MCF 10A (cell line): ENCODE measurements around the gene GABRG3. TPM values are rescaled to one million over a fixed set of nuclear protein-coding genes. Genes with fewer than 3 reads are reported as not detected.

ENCODE experiments used
- BruUV-seq: library from RNA; stranded (reverse); fragments of 400-500 nt; replicated peaks from 2 replicates; lab custom pipeline; 2021; lab: Mats Ljungman, UMichigan
- CTCF ChIA-PET: fragments of 300-600 bp; sonication (Branson Sonifier 250); formaldehyde crosslinking; extraction: SDS; loops from one replicate; lab custom pipeline; 2021; ENCODE audit warnings: antibody characterized with exemption, inconsistent platforms; lab: Yijun Ruan, JAX
- POLR2A ChIA-PET: fragments of 300-600, 350-650 bp; sonication (Branson Sonifier 250); formaldehyde crosslinking; extraction: SDS; loops from one replicate; lab custom pipeline; 2020; ENCODE audit warnings: antibody characterized with exemption, inconsistent platforms; lab: Yijun Ruan, JAX
- DNase-seq: peaks from one replicate; pipeline ENCODE4 v3.0.0-alpha.2; 2018; ENCODE audit not compliant: unreplicated experiment
- H3K27ac Mint-ChIP-seq: one replicate; pipeline ENCODE4 v1.8.0; 2022; ENCODE audit warnings: mild to moderate bottlenecking, low read depth, mixed read lengths; ENCODE audit not compliant: unreplicated experiment
- H3K27me3 Mint-ChIP-seq: one replicate; pipeline ENCODE4 v1.8.0; 2022; ENCODE audit warnings: mixed read lengths; ENCODE audit not compliant: insufficient read depth, unreplicated experiment
- H3K36me3 Mint-ChIP-seq: one replicate; pipeline ENCODE4 v1.8.0; 2022; ENCODE audit warnings: mild to moderate bottlenecking, moderate library complexity, mixed read lengths; ENCODE audit not compliant: insufficient read depth, unreplicated experiment
- H3K4me1 Mint-ChIP-seq: one replicate; pipeline ENCODE4 v1.8.0; 2022; ENCODE audit warnings: mixed read lengths; ENCODE audit not compliant: insufficient read depth, unreplicated experiment
- H3K4me3 Mint-ChIP-seq: one replicate; pipeline ENCODE4 v1.8.0; 2022; ENCODE audit warnings: mild to moderate bottlenecking, moderate library complexity, mixed read lengths; ENCODE audit not compliant: unreplicated experiment
- H3K9me3 Mint-ChIP-seq: one replicate; pipeline ENCODE4 v1.8.0; 2022; ENCODE audit warnings: mixed read lengths; ENCODE audit not compliant: unreplicated experiment
- CTCF ChIP-seq: fragments of 200-600 bp; IDR thresholded peaks from one replicate; pipeline ENCODE4 v1.8.0; 2022; ENCODE audit warnings: antibody characterized with exemption, mild to moderate bottlenecking; ENCODE audit not compliant: unreplicated experiment
- intact Hi-C: fragments of 100-400 bp; cut with micrococcal nuclease; formaldehyde crosslinking; loops from 2 replicates; pipeline ENCODE4 v1.14.1; 2022
- total RNA-seq: library from RNA; stranded (reverse); gene quantifications from 2 replicates; pipeline ENCODE4 v1.2.3, GENCODE V29; 2022

Gene GABRG3
- total RNA-seq, 1 experiment from 2014 or later = not detected

DNA sequence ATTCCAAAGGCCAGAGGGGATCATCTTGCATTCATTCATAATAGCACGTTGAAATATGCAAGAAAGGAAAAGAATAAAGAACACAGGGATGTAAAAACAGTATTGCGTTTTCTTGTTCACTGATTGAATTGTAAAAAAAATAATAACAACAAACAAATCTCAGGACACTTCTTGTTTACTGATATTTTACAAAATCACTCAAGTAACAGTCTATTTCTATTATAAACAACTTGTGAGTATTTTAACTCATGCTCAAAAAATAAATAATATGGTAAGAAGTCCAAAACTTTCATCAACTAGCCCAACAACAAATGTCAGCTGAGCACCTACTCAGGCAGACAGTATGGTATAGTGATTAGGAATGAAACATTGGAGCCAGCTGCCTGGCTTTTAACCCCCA is 2.2 kb upstream of the GABRG3 start:
- Mint-ChIP-seq H3K27ac (no peak overlapping the region), H3K4me3 (no peak overlapping the region), H3K36me3 (no peaks in the 10 kb centered on the region), H3K9me3 (peaks cover 22% of the 10 kb centered on the region), H3K4me1 (no peaks in the 10 kb centered on the region), H3K27me3 (no peaks in the 10 kb centered on the region)
- intact Hi-C loops = no loop called here
- ChIA-PET CTCF (interaction anchor here (0.6 kb wide), 1 partner anchor 1431 kb away, joined by 3 read pairs; no protein-coding TSS in a partner anchor), POLR2A (no interaction called here)
- no peak for DNase-seq
- no peak for TF ChIP-seq CTCF
- BruUV-seq = no TSS peak

DNA sequence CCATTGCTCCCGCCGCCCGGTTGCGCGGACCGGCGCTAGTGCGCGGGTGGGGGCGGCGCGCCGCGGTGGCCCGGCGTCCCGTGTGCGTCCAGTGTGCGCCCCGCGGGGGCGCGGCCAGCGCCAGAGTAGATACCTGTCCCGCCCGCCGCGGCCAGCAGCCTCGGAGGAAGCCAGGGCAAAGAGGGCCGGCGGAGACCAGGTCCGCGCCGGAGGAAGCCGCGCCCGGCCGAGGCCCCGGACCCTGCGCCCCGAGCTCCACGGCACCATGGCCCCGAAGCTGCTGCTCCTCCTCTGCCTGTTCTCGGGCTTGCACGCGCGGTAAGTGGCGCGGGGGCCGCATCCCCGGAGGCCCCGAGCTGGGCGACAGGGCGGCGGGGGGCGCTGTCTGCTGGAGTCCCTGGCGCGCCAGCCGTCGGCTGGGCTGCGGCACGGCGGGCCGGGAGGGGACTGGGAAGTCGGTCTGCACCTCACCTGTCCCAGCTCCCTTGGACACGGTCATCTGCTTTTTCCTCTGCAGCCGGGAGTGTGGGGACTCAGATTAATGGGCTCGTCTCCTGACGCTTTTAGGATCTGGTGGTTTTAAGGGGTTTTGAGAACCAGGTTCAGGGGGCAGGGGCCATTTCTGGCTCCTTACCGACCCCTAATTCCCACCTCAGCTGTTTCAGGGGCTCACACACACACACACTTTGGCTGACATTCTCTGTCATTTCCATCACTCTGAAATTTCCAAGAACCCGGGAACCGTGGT is 464 bp downstream of the GABRG3 start:
- TF ChIP-seq CTCF = no peak
- no peak overlapping the region for H3K4me3 Mint-ChIP-seq
- H3K36me3 Mint-ChIP-seq = no peaks in the 10 kb centered on the region
- H3K27ac Mint-ChIP-seq = no peak overlapping the region
- peaks cover 13% of the 10 kb centered on the region for H3K9me3 Mint-ChIP-seq
- intact Hi-C loops = no loop called here
- BruUV-seq = no TSS peak
- no peak for DNase-seq
- H3K4me1 Mint-ChIP-seq = no peaks in the 10 kb centered on the region
- POLR2A ChIA-PET = no interaction called here
- no peaks in the 10 kb centered on the region for H3K27me3 Mint-ChIP-seq
- CTCF ChIA-PET = interaction anchor here (0.6 kb wide), 1 partner anchor 1424 kb away, joined by 3 read pairs; no protein-coding TSS in a partner anchor

DNA sequence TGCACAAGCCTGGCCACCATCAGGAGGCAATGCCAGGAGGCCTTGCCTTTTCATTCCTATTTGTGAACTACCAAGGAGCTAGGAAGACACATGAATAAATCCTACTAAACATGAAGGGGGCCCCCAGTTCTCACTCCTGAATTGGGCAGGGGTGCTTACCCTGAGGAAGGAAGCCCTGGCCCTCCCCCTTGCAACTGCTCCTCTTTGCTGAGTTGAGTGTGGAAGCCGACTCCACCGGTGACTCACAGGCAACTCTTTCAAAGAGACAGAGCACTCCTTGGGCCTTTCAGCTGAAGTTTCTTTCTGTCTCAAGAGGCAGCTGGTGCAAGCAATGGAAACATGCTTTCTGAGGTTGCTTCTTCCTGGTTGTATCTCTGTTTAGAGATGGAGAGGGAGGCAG is 1.7 kb downstream of the GABRG3 start:
- H3K4me3 Mint-ChIP-seq = no peak overlapping the region
- intact Hi-C loops = no loop called here
- no peaks in the 10 kb centered on the region for H3K27me3 Mint-ChIP-seq
- H3K4me1 Mint-ChIP-seq = no peaks in the 10 kb centered on the region
- DNase-seq = no peak
- H3K36me3 Mint-ChIP-seq = no peaks in the 10 kb centered on the region
- BruUV-seq = no TSS peak
- POLR2A ChIA-PET = no interaction called here
- CTCF ChIA-PET = interaction anchor here (0.6 kb wide), 1 partner anchor 10 kb away, joined by 3 read pairs; no protein-coding TSS in a partner anchor
- TF ChIP-seq CTCF = no peak
- H3K27ac Mint-ChIP-seq = no peak overlapping the region
- H3K9me3 Mint-ChIP-seq = peaks cover 21% of the 10 kb centered on the region

- BruUV-seq = no TSS peak
- no peak for TF ChIP-seq CTCF
- H3K4me1 Mint-ChIP-seq = no peaks in the 10 kb centered on the region
- H3K27me3 Mint-ChIP-seq = no peaks in the 10 kb centered on the region
- CTCF ChIA-PET = interaction anchor here (0.5 kb wide), 1 partner anchor 36 kb away, joined by 5 read pairs; no protein-coding TSS in a partner anchor
- H3K27ac Mint-ChIP-seq = no peak overlapping the region
- no peak for DNase-seq
- intact Hi-C loops = no loop called here
- peaks cover 20% of the 10 kb centered on the region for H3K9me3 Mint-ChIP-seq
- H3K4me3 Mint-ChIP-seq = no peak overlapping the region
- no peaks in the 10 kb centered on the region for H3K36me3 Mint-ChIP-seq
- POLR2A ChIA-PET = no interaction called here
Observed at GRCh38 chr15:26974120-26974780, 3.3 kb downstream of the GABRG3 start.
